Neural progenitor cell (in vitro differentiated cells): ENCODE measurements around the gene ALG5.

Experiments
- CTCF ChIP-seq: fragments of 200-600 bp; sonication (generic); IDR thresholded peaks from 2 replicates; pipeline ENCODE4 v1.5.1; 2017; ENCODE audit warnings: antibody characterized with exemption, mild to moderate bottlenecking
- EZH2phosphoT487 ChIP-seq: fragments of 200-600 bp; sonication (generic); IDR thresholded peaks from 2 replicates; pipeline ENCODE4 v1.6.1; 2017; ENCODE audit warnings: antibody characterized with exemption

DNA sequence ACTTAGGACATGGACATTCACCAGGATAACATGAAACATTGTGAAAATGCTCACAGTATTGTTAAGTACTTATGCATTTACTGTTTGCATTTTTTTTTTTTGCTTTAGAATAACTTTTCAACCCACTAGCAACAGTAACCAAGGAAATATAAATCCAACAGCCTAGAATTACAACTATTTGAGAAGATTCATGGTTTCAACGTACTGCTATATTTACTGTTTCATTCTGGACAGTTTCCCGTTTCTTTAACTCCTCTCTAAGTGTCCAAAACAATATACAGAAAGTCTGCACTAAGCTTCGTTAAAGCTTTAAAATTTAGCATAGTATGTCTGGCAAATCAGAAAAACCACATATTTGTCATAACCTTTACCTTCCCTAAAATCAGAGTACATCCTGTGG, 81.8 kb downstream of the ALG5 start:
- TF ChIP-seq CTCF (no peak), EZH2phosphoT487 (no peak)
